GM21381 (cell line): Measurements from ENCODE around the gene AIDA.
A peak's percentile ranks its signal among the peaks of the same experiment; 100 is the strongest.

ENCODE experiments used
- ATAC-seq: cut with Tn5 transposase; IDR thresholded peaks from one replicate; pipeline ENCODE4 v1.9.1; 2021; ENCODE audit warnings: mild to moderate bottlenecking, moderate library complexity; ENCODE audit not compliant: unreplicated experiment

AIDA gene

GRCh38 chr1:222653178-222653827, 59.0 kb downstream of the AIDA start:
- ATAC-seq: peak; percentile 62

- ATAC-seq: no peak
Measured at GRCh38 chr1:222652676-222653075, 59.6 kb downstream of the AIDA start.

GRCh38 chr1:222644636-222644980, 67.7 kb downstream of the AIDA start:
- ATAC-seq: no peak

GRCh38 chr1:222643938-222644635, 68.2 kb downstream of the AIDA start:
- peak; percentile 97 for ATAC-seq

GRCh38 chr1:222643606-222643937, 68.7 kb downstream of the AIDA start:
- ATAC-seq: no peak

GRCh38 chr1:222642468-222642867, 69.8 kb downstream of the AIDA start:
- ATAC-seq: no peak

- ATAC-seq: no peak
Measured at GRCh38 chr1:222641269-222641948, 70.9 kb downstream of the AIDA start.

- ATAC-seq: peak; percentile 88
Measured at GRCh38 chr1:222634180-222635013, 77.9 kb downstream of the AIDA start.

GRCh38 chr1:222632749-222633148, 79.5 kb downstream of the AIDA start:
- no peak for ATAC-seq

- ATAC-seq: no peak
Measured at GRCh38 chr1:222631611-222632208, 80.6 kb downstream of the AIDA start.

GRCh38 chr1:222629921-222630535, 82.3 kb downstream of the AIDA start:
- no peak for ATAC-seq

GRCh38 chr1:222627232-222627631, 85.1 kb downstream of the AIDA start:
- no peak for ATAC-seq

- no peak for ATAC-seq
Measured at GRCh38 chr1:222624214-222624613, 88.1 kb downstream of the AIDA start.

- no peak for ATAC-seq
Measured at GRCh38 chr1:222623458-222623857, 88.8 kb downstream of the AIDA start.

- no peak for ATAC-seq
Measured at GRCh38 chr1:222622765-222623164, 89.5 kb downstream of the AIDA start.

GRCh38 chr1:222620566-222620965, 91.7 kb downstream of the AIDA start:
- ATAC-seq: peak; percentile 52

- ATAC-seq: no peak
Measured at GRCh38 chr1:222618880-222619596, 93.3 kb downstream of the AIDA start.
